ENCODE measurements around the gene ARHGEF18.
"Not testable (repeated sequence)": the region's sequence is repeated elsewhere in the genome, so short reads cannot be mapped to it uniquely, and the experiment has no call there.

Gene ARHGEF18

GRCh38 chr19:7346997-7347396, 1.7 kb upstream of the ARHGEF18 start:
- DNase-seq (ENCODE audit: low read depth in 4 of 4, low spot score in 1 of 4): not testable (repeated sequence)

- no peak for DNase-seq (ENCODE audit: low read depth in 4 of 4, low spot score in 1 of 4)
Observed at GRCh38 chr19:7349231-7349591, 474 bp downstream of the ARHGEF18 start.

- DNase-seq (ENCODE audit: low read depth in 4 of 4, low spot score in 1 of 4): no peak
Observed at GRCh38 chr19:7349961-7350711, 1.4 kb downstream of the ARHGEF18 start.

DNA sequence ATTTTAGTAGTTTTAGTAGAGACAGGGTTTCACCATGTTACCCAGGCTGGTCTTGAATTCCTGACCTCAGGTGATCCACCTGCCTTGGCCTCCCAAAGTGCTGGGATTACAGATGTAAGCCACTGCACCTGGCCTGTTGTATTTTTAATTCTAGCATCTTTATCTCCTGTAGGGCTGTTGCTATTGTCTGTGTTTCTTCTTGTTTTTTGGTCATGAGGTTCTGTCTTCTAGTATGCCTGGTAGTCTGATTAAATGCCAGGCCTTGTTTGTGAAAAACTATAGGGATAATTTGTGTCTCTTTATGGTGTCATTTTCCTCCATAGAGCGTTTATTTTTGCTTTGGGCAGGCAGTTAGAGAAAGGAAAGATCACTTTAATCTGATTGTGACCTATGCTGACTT, 3.1 kb downstream of the ARHGEF18 start:
- DNase-seq (ENCODE audit: low read depth in 4 of 4, low spot score in 1 of 4): no peak

GRCh38 chr19:7355151-7355820, 6.5 kb downstream of the ARHGEF18 start:
- DNase-seq (ENCODE audit: low read depth in 4 of 4, low spot score in 1 of 4): no peak

- DNase-seq (ENCODE audit: low read depth in 4 of 4, low spot score in 1 of 4): no peak
Observed at GRCh38 chr19:7355871-7356270, 7.1 kb downstream of the ARHGEF18 start.

- DNase-seq (ENCODE audit: low read depth in 4 of 4, low spot score in 1 of 4): no peak
Observed at GRCh38 chr19:7356899-7357627, 8.3 kb downstream of the ARHGEF18 start.

- DNase-seq (ENCODE audit: low read depth in 4 of 4, low spot score in 1 of 4): no peak
Observed at GRCh38 chr19:7358102-7358597, 9.4 kb downstream of the ARHGEF18 start.

DNA sequence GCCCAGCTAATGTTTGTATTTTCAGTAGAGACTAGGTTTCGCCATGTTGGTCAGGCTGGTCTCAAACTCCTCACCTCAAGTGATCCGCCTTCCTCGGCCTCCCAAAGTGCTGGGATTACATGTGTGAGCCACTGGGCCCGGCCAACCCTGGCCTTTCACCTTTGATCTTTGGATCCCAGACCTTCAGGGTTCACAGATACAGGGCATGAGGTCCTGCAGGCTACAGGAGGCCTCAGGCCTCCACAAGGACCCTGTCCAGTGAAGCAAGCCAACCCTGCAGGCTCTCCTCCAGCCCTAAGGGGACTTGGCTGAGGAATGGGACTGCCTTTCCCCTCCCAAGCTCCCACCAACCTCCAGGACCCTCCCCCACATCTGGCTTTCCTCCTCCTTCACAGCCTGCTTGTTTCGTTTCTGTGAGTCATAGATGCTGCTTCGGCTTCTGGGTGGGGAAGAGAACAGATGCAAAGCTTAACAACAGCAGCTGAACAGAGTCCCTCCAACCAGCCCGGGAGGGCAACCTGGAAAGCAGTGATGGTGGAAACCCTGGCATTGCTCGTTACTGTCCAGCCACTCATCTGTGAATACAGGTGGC, 11.8 kb downstream of the ARHGEF18 start:
- no peak for DNase-seq (ENCODE audit: low read depth in 4 of 4, low spot score in 1 of 4)

DNA sequence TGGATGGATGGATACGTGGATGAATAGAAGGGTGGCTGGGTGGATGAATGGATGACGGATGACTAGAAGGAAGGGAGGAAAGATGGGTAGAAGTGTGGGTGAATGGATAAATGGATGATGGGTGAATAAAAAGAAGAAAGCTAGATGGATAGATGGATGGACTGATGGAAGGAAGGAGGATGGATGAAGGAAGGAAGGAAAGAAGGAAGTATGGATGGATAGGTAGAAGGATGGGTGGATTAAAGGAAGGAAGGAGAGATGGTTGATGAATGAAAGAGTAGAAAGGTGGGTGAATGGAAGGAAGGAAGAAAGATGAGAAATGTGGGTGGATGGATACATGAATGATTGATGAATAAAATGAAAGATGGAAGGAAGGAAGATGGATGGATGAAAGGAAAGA, 14.5 kb downstream of the ARHGEF18 start:
- DNase-seq (ENCODE audit: low read depth in 4 of 4, low spot score in 1 of 4): no peak

GRCh38 chr19:7366701-7367420, 18.1 kb downstream of the ARHGEF18 start:
- no peak for DNase-seq (ENCODE audit: low read depth in 4 of 4, low spot score in 1 of 4)

- no peak for DNase-seq (ENCODE audit: low read depth in 4 of 4, low spot score in 1 of 4)
Observed at GRCh38 chr19:7368456-7368855, 19.7 kb downstream of the ARHGEF18 start.

- not testable (repeated sequence) for DNase-seq (ENCODE audit: low read depth in 4 of 4, low spot score in 1 of 4)
Observed at GRCh38 chr19:7368866-7369265, 20.1 kb downstream of the ARHGEF18 start.

GRCh38 chr19:7370546-7370945, 21.8 kb downstream of the ARHGEF18 start:
- DNase-seq (ENCODE audit: low read depth in 4 of 4, low spot score in 1 of 4): no peak

GRCh38 chr19:7371001-7371400, 22.3 kb downstream of the ARHGEF18 start:
- DNase-seq (ENCODE audit: low read depth in 4 of 4, low spot score in 1 of 4): no peak

GRCh38 chr19:7372810-7373209, 24.1 kb downstream of the ARHGEF18 start:
- no peak for DNase-seq (ENCODE audit: low read depth in 4 of 4, low spot score in 1 of 4)

- no peak for DNase-seq (ENCODE audit: low read depth in 4 of 4, low spot score in 1 of 4)
Observed at GRCh38 chr19:7373862-7374261, 25.1 kb downstream of the ARHGEF18 start.

DNA sequence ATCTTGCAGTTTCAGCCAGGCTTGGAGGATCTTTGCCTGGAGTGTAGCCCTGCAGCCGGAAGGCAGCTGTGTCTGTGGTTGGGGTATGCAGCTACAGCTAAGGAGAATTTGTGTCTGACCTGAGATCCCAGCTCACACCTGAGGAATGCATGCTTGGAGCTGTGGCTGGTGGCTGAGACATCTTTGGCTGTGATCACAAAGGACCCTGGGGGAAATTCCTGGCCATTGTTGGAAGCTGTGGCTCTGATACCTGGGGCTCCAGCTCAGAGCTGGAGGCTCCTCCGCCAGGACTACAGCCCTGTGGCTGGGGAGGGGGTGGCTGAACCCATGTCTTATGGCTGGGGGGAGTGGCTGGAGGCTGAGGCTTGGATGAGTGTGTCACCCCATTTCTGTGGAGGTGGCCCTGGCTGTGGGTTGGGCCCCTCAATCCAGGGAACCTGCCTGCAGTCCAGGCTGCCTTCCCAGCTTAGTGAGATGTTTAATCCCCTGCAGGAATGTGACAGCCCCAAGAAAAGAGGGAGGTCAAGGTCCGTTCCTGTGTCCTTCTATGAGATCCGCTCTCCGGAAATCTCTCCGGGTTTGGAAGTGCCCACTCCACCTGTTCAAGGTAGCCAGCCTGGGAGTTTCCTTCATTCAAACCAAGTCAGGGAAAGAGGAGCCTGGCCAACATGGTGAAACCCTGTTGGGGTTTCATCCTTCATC, 27.6 kb downstream of the ARHGEF18 start:
- no peak for DNase-seq (ENCODE audit: low read depth in 4 of 4, low spot score in 1 of 4)

DNA sequence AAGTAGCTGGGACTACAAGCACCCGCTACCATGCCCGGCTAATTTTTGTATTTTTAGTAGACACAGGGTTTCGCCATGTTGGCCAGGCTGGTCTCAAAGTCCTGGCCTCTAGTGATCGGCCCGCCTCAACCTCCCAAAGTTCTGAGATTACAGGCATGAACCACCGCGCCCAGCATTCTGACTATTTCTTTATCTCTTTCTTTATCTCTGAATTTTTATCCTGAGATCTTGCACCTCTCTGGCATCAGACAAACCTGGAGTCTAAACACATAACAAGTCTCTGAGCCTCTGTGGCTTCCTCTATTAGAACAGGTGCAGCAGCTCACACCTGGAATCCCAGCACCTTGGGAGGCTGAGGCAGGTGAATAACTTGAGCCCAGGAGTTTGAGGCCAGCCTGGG, 28.5 kb downstream of the ARHGEF18 start:
- no peak for DNase-seq (ENCODE audit: low read depth in 4 of 4, low spot score in 1 of 4)

GRCh38 chr19:7381073-7381390, 32.3 kb downstream of the ARHGEF18 start:
- DNase-seq (ENCODE audit: low read depth in 4 of 4, low spot score in 1 of 4): no peak

- DNase-seq (ENCODE audit: low read depth in 4 of 4, low spot score in 1 of 4): no peak
Observed at GRCh38 chr19:7382694-7383093, 34.0 kb downstream of the ARHGEF18 start.

All from stimulated activated CD4-positive, alpha-beta T cell treated with anti-CD3 and anti-CD28 coated beads, Interleukin-1b, Interleukin-23, amount 100 ng/mL, for 24 hours (primary cell).